H1 (cell line): ENCODE results near the gene BMERB1. TPM values are rescaled to one million over a fixed set of nuclear protein-coding genes. Genes with fewer than 3 reads are reported as not detected.

Source experiments
- CTCF ChIA-PET: fragments of 300-600 bp; sonication (Branson Sonifier 250); formaldehyde crosslinking; loops from one replicate; lab custom pipeline; 2021; ENCODE audit not compliant: partially characterized antibody; lab: Charles Lee
- POLR2A ChIA-PET: fragments of 300-600 bp; sonication (Branson Sonifier 250); formaldehyde crosslinking; loops from one replicate; lab custom pipeline; 2021; ENCODE audit warnings: inconsistent platforms; ENCODE audit not compliant: partially characterized antibody; lab: Charles Lee
- DNase-seq, 2 experiments: peaks; one replicate each; pipeline versions ENCODE4 v3.0.0 to v3.0.0-alpha.2; 2010 to 2022; ENCODE audit warnings: low spot score in 2 of 2, low read depth in 1 of 2, mixed read lengths in 1 of 2
- FAIRE-seq: peaks from 2 replicates; lab custom pipeline; 2011; peaks lifted over from hg19 to GRCh38; lab: Jason Lieb, UNC
- H2AFZ ChIP-seq: 2 replicates; pipeline ENCODE4 v1.8.1; 2012; ENCODE audit warnings: low read length, inconsistent platforms
- H2AK5ac ChIP-seq: 2 replicates; pipeline ENCODE4 v1.6.1; 2013; ENCODE audit warnings: low read depth, low read length
- H2BK120ac ChIP-seq: replicated peaks from 2 replicates; pipeline ENCODE3; 2013; ENCODE audit warnings: low read depth, low read length, inconsistent platforms
- H2BK12ac ChIP-seq: 2 replicates; pipeline ENCODE4 v1.6.1; 2013; ENCODE audit warnings: low read depth, low read length
- H2BK15ac ChIP-seq: 2 replicates; pipeline ENCODE4 v1.6.1; 2013; ENCODE audit warnings: low read length
- H2BK20ac ChIP-seq: 2 replicates; pipeline ENCODE4 v1.6.1; 2013; ENCODE audit warnings: low read length
- H2BK5ac ChIP-seq: 2 replicates; pipeline ENCODE4 v1.6.1; 2013; ENCODE audit warnings: low read depth, low read length
- H3K14ac ChIP-seq: 2 replicates; pipeline ENCODE4 v1.6.1; 2013; ENCODE audit warnings: inconsistent platforms; ENCODE audit not compliant: insufficient read length
- H3K18ac ChIP-seq: 2 replicates; pipeline ENCODE4 v1.6.1; 2013; ENCODE audit warnings: low read length; ENCODE audit errors: extremely low read depth
- H3K23ac ChIP-seq: 2 replicates; pipeline ENCODE4 v1.6.1; 2013; ENCODE audit warnings: inconsistent platforms; ENCODE audit not compliant: insufficient read length
- H3K23me2 ChIP-seq: 2 replicates; pipeline ENCODE4 v1.6.1; 2013; ENCODE audit warnings: low read depth, low read length
- H3K27ac ChIP-seq: 2 replicates; pipeline ENCODE4 v1.6.1; 2011; ENCODE audit warnings: low read depth, low read length, inconsistent platforms
- H3K27me3 ChIP-seq, 4 experiments: replicated peaks in 1 of 4; 1 replicate in 1 of 4; 2 replicates in 3 of 4; pipeline versions ENCODE4 v1.6.1 to v1.8.1; 2011 to 2013; ENCODE audit warnings: low read length in 3 of 4, mild to moderate bottlenecking in 3 of 4, inconsistent platforms in 2 of 4, mixed read lengths in 2 of 4, moderate library complexity in 1 of 4; ENCODE audit not compliant: control insufficient read depth in 3 of 4, insufficient read depth in 3 of 4; ENCODE audit errors: extremely low read depth in 1 of 4
- H3K36me3 ChIP-seq, 4 experiments: 2 replicates each; pipeline versions ENCODE4 v1.6.1 to v1.8.1; 2011 to 2013; ENCODE audit warnings: mild to moderate bottlenecking in 4 of 4, low read length in 3 of 4, moderate library complexity in 2 of 4, control low read depth in 1 of 4, inconsistent platforms in 1 of 4; ENCODE audit not compliant: insufficient read depth in 4 of 4, control insufficient read depth in 2 of 4
- H3K4ac ChIP-seq: replicated peaks from 2 replicates; pipeline ENCODE3; 2013; ENCODE audit warnings: low read length, low read depth, mixed read lengths, inconsistent platforms; ENCODE audit not compliant: insufficient read length
- H3K4me1 ChIP-seq, 4 experiments: replicated peaks in 1 of 4; 1 replicate in 1 of 4; 2 replicates in 3 of 4; pipeline versions ENCODE4 v1.6.1 to v1.8.1; 2011 to 2013; ENCODE audit warnings: low read length in 3 of 4, inconsistent platforms in 2 of 4, mixed read lengths in 1 of 4; ENCODE audit not compliant: insufficient read depth in 4 of 4, control insufficient read depth in 3 of 4
- H3K4me2 ChIP-seq, 2 experiments: 2 replicates each; pipeline versions ENCODE4 v1.6.1 to v1.8.1; 2011 to 2013; ENCODE audit warnings: low read depth in 2 of 2, low read length in 2 of 2, control low read depth in 1 of 2, inconsistent platforms in 1 of 2, mild to moderate bottlenecking in 1 of 2; ENCODE audit not compliant: insufficient read depth in 1 of 2
- H3K4me3 ChIP-seq, 4 experiments: fragments of 200-600, 300-600 bp in 1 of 4; sonication (generic), shearing (Covaris generic), sonication (Bioruptor Twin) in 1 of 4; 2 replicates each; pipeline versions ENCODE4 v1.5.1 to v1.8.1; 2011 to 2016; ENCODE audit warnings: low read length in 4 of 4, low read depth in 3 of 4, control low read depth in 2 of 4, inconsistent platforms in 2 of 4, mild to moderate bottlenecking in 2 of 4, mixed read lengths in 1 of 4, moderate library complexity in 1 of 4; ENCODE audit not compliant: insufficient read depth in 2 of 4; ENCODE audit errors: extremely low read depth in 1 of 4
- H3K56ac ChIP-seq: replicated peaks from 2 replicates; pipeline ENCODE3; 2013; ENCODE audit warnings: low read depth, mild to moderate bottlenecking, mixed read lengths, low read length, inconsistent platforms; ENCODE audit not compliant: insufficient read length
- H3K79me1 ChIP-seq: 2 replicates; pipeline ENCODE4 v1.6.1; 2013; ENCODE audit warnings: low read depth, low read length, control low read depth
- H3K79me2 ChIP-seq, 2 experiments: 2 replicates each; pipeline versions ENCODE4 v1.6.1 to v1.8.1; 2012 to 2013; ENCODE audit warnings: low read length in 2 of 2, mild to moderate bottlenecking in 2 of 2, inconsistent platforms in 1 of 2; ENCODE audit not compliant: insufficient read depth in 2 of 2, control insufficient read depth in 1 of 2
- H3K9ac ChIP-seq, 4 experiments: replicated peaks in 1 of 4; 1 replicate in 1 of 4; 2 replicates in 3 of 4; pipeline versions ENCODE4 v1.6.1 to v1.8.1; 2011 to 2013; ENCODE audit warnings: low read depth in 3 of 4, low read length in 3 of 4, control low read depth in 2 of 4, mild to moderate bottlenecking in 2 of 4, moderate library complexity in 2 of 4, inconsistent platforms in 1 of 4; ENCODE audit errors: extremely low read depth in 1 of 4
- H3K9me3 ChIP-seq, 2 experiments: 2 replicates each; pipeline versions ENCODE4 v1.6.1 to v1.8.1; 2012 to 2013; ENCODE audit warnings: mild to moderate bottlenecking in 2 of 2, moderate library complexity in 2 of 2, control low read depth in 1 of 2, inconsistent platforms in 1 of 2, low read depth in 1 of 2, low read length in 1 of 2, mixed read lengths in 1 of 2; ENCODE audit not compliant: insufficient read depth in 2 of 2
- H4K20me1 ChIP-seq, 2 experiments: replicated peaks in 1 of 2; 2 replicates each; pipeline versions ENCODE3 to v1.8.1; 2011 to 2013; ENCODE audit warnings: inconsistent platforms in 2 of 2, low read length in 2 of 2, mild to moderate bottlenecking in 1 of 2; ENCODE audit not compliant: insufficient read depth in 2 of 2, control insufficient read depth in 1 of 2
- H4K5ac ChIP-seq: 2 replicates; pipeline ENCODE4 v1.6.1; 2013; ENCODE audit warnings: low read length, low read depth, mixed read lengths, inconsistent platforms; ENCODE audit not compliant: insufficient read length
- H4K8ac ChIP-seq: 2 replicates; pipeline ENCODE4 v1.8.0; 2013; ENCODE audit warnings: mild to moderate bottlenecking, moderate library complexity, low read length, inconsistent platforms; ENCODE audit not compliant: insufficient read depth; ENCODE audit errors: extremely low read depth
- H4K91ac ChIP-seq: replicated peaks from 2 replicates; pipeline ENCODE3; 2013; ENCODE audit warnings: low read length, mixed read lengths, inconsistent platforms; ENCODE audit not compliant: insufficient read length
- ASH2L ChIP-seq: fragments of 200-600, 300-600 bp; sonication (generic); IDR thresholded peaks from one replicate; pipeline ENCODE4 v1.7.1; 2017; ENCODE audit warnings: low read length
- ATF2 ChIP-seq: IDR thresholded peaks from 2 replicates; pipeline ENCODE4 v1.6.1; 2012; ENCODE audit warnings: low read length, inconsistent platforms
- CBX5 ChIP-seq: fragments of 300-800, 300-1000 bp; sonication (generic); IDR thresholded peaks from 2 replicates; pipeline ENCODE4 v1.7.1; 2016; ENCODE audit warnings: antibody characterized with exemption, low read length, low read depth
- KDM1A ChIP-seq: fragments of 200-600, 300-600 bp; sonication (generic); IDR thresholded peaks from 2 replicates; pipeline ENCODE4 v1.7.1; 2016; ENCODE audit warnings: mild to moderate bottlenecking, low read length, borderline replicate concordance
- KDM5A ChIP-seq: fragments of 200-600 bp; IDR thresholded peaks from 2 replicates; pipeline ENCODE4 v1.7.1; 2012; ENCODE audit warnings: mild to moderate bottlenecking, low read length, inconsistent platforms, mixed read lengths
- MAFK ChIP-seq: IDR thresholded peaks from 2 replicates; pipeline ENCODE4 v1.6.1; 2012; ENCODE audit warnings: low read depth, mild to moderate bottlenecking, improper control_type of control experiment, low read length
- NANOG ChIP-seq: IDR thresholded peaks from 2 replicates; pipeline ENCODE4 v1.6.1; 2011; ENCODE audit warnings: low read length, low read depth, mild to moderate bottlenecking, inconsistent platforms; ENCODE audit not compliant: insufficient read depth, poor library complexity, severe bottlenecking
- SIN3A ChIP-seq, 2 experiments: IDR thresholded peaks in 1 of 2; conservative IDR thresholded peaks in 1 of 2; 2 replicates each; pipeline ENCODE4 v1.6.1; 2011 to 2012; ENCODE audit warnings: low read length in 2 of 2, improper control_type of control experiment in 1 of 2, low read depth in 1 of 2, mild to moderate bottlenecking in 1 of 2
- SRF ChIP-seq: IDR thresholded peaks from 2 replicates; pipeline ENCODE4 v1.6.1; 2011; ENCODE audit warnings: mild to moderate bottlenecking, low read depth, low read length, moderate library complexity
- TCF12 ChIP-seq: IDR thresholded peaks from 2 replicates; pipeline ENCODE4 v1.6.1; 2011; ENCODE audit warnings: low read depth, mild to moderate bottlenecking, low read length
- ZNF274 ChIP-seq: IDR thresholded peaks from 2 replicates; pipeline ENCODE4 v1.7.0; 2012; ENCODE audit warnings: low read length, borderline replicate concordance; ENCODE audit errors: extremely low read depth
- WGBS, 2 experiments: shearing (Covaris generic) in 1 of 2; methylation state at CpG; one replicate each; pipeline versions ENCODE4 v1.1.6 to v1.1.7; 2013 to 2015; ENCODE audit warnings: low lambda C conversion rate in 2 of 2, mixed read lengths in 2 of 2, inconsistent platforms in 1 of 2, low coverage in 1 of 2, missing lambda C conversion rate in 1 of 2; ENCODE audit not compliant: insufficient replicate concordance in 2 of 2, insufficient coverage in 1 of 2, insufficient read length in 1 of 2; ENCODE audit errors: extremely low coverage in 1 of 2, missing lambda C conversion rate in 1 of 2; 5-methylcytosine and 5-hydroxymethylcytosine counted together
- polyA plus RNA-seq, 7 experiments: library from polyadenylated mRNA; depleted of rRNA in 3 of 7; stranded (reverse) in 5 of 7; unstranded in 2 of 7; fragments of >200 nt in 5 of 7; fragments of 200-250 nt in 2 of 7; gene quantifications; 1 replicate in 5 of 7; 2 replicates in 1 of 7; 4 replicates in 1 of 7; pipeline versions ENCODE4 v1.2.1 to v1.2.3, GENCODE V29; 2011 to 2013; ENCODE audit warnings: missing spikeins in 2 of 7, mixed read lengths in 2 of 7
- total RNA-seq: library from RNA; stranded (reverse); fragmentation: NEBNext Ultra II Directional; extraction: Animal tissue kit (Norgen Biotek cat#: 25700); gene quantifications from 2 replicates; pipeline ENCODE4 v1.2.1, GENCODE V29; 2021

BMERB1 gene
- total and polyA plus RNA-seq, 2 of the 8 experiments (the other 6 are each of a cell fraction or from before 2014, with no cell fraction given), result 23.5 to 27.1 TPM

- Histone ChIP-seq H2BK15ac (no peak overlapping the region), H3K56ac (no peak overlapping the region), H3K23me2 (peaks cover 5% of the 10 kb centered on the region; the same call in 1 of the 2 replicates), H3K23ac (no peak overlapping the region), H3K36me3 (no peaks in the 10 kb centered on the region), H3K4ac (no peak overlapping the region), H3K9ac (no peak overlapping the region), H3K14ac (no peak overlapping the region), H4K5ac (no peak overlapping the region), H2AK5ac (no peak overlapping the region), H4K91ac (no peak overlapping the region), H3K79me2 (no peaks in the 10 kb centered on the region), H3K4me1 (peaks cover 0 to 13% (median 4%) of the 10 kb centered on the region in 4 experiments; a peak in 3 of 7 replicates), H4K8ac (no peak overlapping the region), H3K79me1 (no peaks in the 10 kb centered on the region), H3K18ac (no peak overlapping the region), H3K4me3 (no peak overlapping the region), H3K9me3 (no peaks in the 10 kb centered on the region), H3K27me3 (peaks cover 0 to 2% (median 0%) of the 10 kb centered on the region in 4 experiments; a peak in 1 of 7 replicates), H2BK5ac (no peak overlapping the region), H2BK12ac (no peak overlapping the region), H2BK20ac (no peak overlapping the region), H2BK120ac (no peak overlapping the region), H3K4me2 (no peak overlapping the region), H3K27ac (no peak overlapping the region), H4K20me1 (peaks cover 0 to 2% of the 10 kb centered on the region in 2 experiments), H2AFZ (no peak overlapping the region)
- no peak for FAIRE-seq
- ChIA-PET POLR2A (interaction anchor here (1.8 kb wide), 1 partner anchor 12 kb away, joined by 6 read pairs; no protein-coding TSS in a partner anchor), CTCF (interaction anchor here (0.7 kb wide), 1 partner anchor 25 kb away, joined by 3 read pairs; no protein-coding TSS in a partner anchor)
- DNase-seq, result no peak
- WGBS, 2 experiments, result 89% methylated on average over 11 of the region's 14 CpGs; no CpG with 5 or more reads in 1 of the 2 experiments
- TF ChIP-seq MAFK (no peak), TCF12 (no peak), KDM1A (no peak), SRF (no peak), CBX5 (no peak), KDM5A (no peak), NANOG (no peak), ATF2 (no peak), ASH2L (no peak), ZNF274 (no peak), SIN3A (conservative IDR thresholded peaks at IDR 0.05 in 1 of 2, IDR thresholded peaks at IDR 0.05 in 1 of 2; ENCODE audit: low read depth in 1 of 2, low read length in 2 of 2) (no peak)
These were observed 35.6 kb upstream of the BMERB1 start for GRCh38 chr16:15398618-15399316.
